HCT116 (cell line): ENCODE results near the gene SAMD14. TPM values are rescaled to one million over a fixed set of nuclear protein-coding genes. Genes with fewer than 3 reads are reported as not detected.

ENCODE experiments used
- ATAC-seq: fragments of 200-7000 bp; cut with Tn5 transposase; 2 replicates; pipeline ENCODE4 v1.9.1; 2020; ENCODE audit warnings: mild to moderate bottlenecking, moderate library complexity
- BruUV-seq: library from RNA; stranded (reverse); fragments of 400-500 nt; replicated peaks from 2 replicates; lab custom pipeline; 2021; lab: Mats Ljungman, UMichigan
- CTCF ChIA-PET: fragments of 300-600 bp; sonication (Branson Sonifier 250); formaldehyde crosslinking; loops from one replicate; lab custom pipeline; 2021; ENCODE audit warnings: antibody characterized with exemption; lab: Charles Lee
- POLR2A ChIA-PET: fragments of 300-600, 350-600 bp; sonication (Branson Sonifier 250); formaldehyde crosslinking; loops from one replicate; lab custom pipeline; 2021; ENCODE audit warnings: antibody characterized with exemption; lab: Charles Lee
- RAD21 ChIA-PET, 2 experiments: fragments of 300-600 bp; sonication (Branson Sonifier 250); formaldehyde crosslinking; loops; one replicate each; lab custom pipeline; 2023; ENCODE audit warnings: low total read pairs in 2 of 2; ENCODE audit not compliant: uncharacterized antibody in 2 of 2, unreplicated experiment in 2 of 2, low non-redundant PET in 1 of 2; lab: Charles Lee
- DNase-seq: peaks from one replicate; pipeline ENCODE4 v3.0.0-alpha.2; 2010; ENCODE audit warnings: low read depth, low spot score
- H2AFZ ChIP-seq: fragments of 200-600 bp; shearing (Covaris generic), sonication (generic); 2 replicates; pipeline ENCODE4 v1.6.1; 2017; ENCODE audit warnings: low read depth, mixed run types, mixed read lengths, antibody characterized with exemption, low read length; ENCODE audit not compliant: poor library complexity, severe bottlenecking
- H3K27ac ChIP-seq: 2 replicates; pipeline ENCODE4 v1.5.1; 2012; ENCODE audit warnings: low read depth, low read length
- H3K27me3 ChIP-seq: fragments of 200-600 bp; sonication (generic); 2 replicates; pipeline ENCODE4 v1.6.1; 2016; ENCODE audit warnings: mixed run types, low read length, mixed read lengths; ENCODE audit not compliant: insufficient read depth
- H3K36me3 ChIP-seq, 2 experiments: fragments of 200-500 bp in 1 of 2; fragments of 200-600 bp in 1 of 2; sonication (Bioruptor generic) in 1 of 2; sonication (generic) in 1 of 2; 2 replicates each; pipeline versions ENCODE4 v1.5.1 to v1.6.1; 2014 to 2016; ENCODE audit warnings: low read length in 2 of 2, inconsistent platforms in 1 of 2, mixed read lengths in 1 of 2, mixed run types in 1 of 2; ENCODE audit not compliant: insufficient read depth in 2 of 2, control insufficient read depth in 1 of 2
- H3K4me1 ChIP-seq, 2 experiments: fragments of 200-600 bp in 1 of 2; sonication (generic) in 1 of 2; 2 replicates each; pipeline versions ENCODE4 v1.5.1 to v1.6.1; 2012 to 2017; ENCODE audit warnings: low read length in 2 of 2, inconsistent platforms in 1 of 2, mild to moderate bottlenecking in 1 of 2, mixed read lengths in 1 of 2, mixed run types in 1 of 2, moderate library complexity in 1 of 2; ENCODE audit not compliant: insufficient read depth in 2 of 2, control insufficient read depth in 1 of 2
- H3K4me2 ChIP-seq: fragments of 200-600 bp; sonication (generic); 2 replicates; pipeline ENCODE4 v1.6.1; 2017; ENCODE audit warnings: mixed run types, low read length, mixed read lengths
- H3K4me3 ChIP-seq, 2 experiments: fragments of 200-600 bp in 1 of 2; sonication (generic) in 1 of 2; replicated peaks in 1 of 2; 2 replicates each; pipeline ENCODE4 v1.5.1; 2011 to 2016; ENCODE audit warnings: low read length in 2 of 2, control low read depth in 1 of 2, low read depth in 1 of 2, mild to moderate bottlenecking in 1 of 2, mixed read lengths in 1 of 2, mixed run types in 1 of 2
- H3K79me2 ChIP-seq: fragments of 200-600 bp; sonication (generic); 2 replicates; pipeline ENCODE4 v1.6.1; 2017; ENCODE audit warnings: mild to moderate bottlenecking, mixed run types, low read length, moderate library complexity, mixed read lengths; ENCODE audit not compliant: insufficient read depth
- H3K9ac ChIP-seq: fragments of 200-600 bp; sonication (generic); 2 replicates; pipeline ENCODE4 v1.6.1; 2016; ENCODE audit warnings: low read length, mixed read lengths
- H3K9me2 ChIP-seq: fragments of 200-600 bp; sonication (generic), shearing (Covaris generic); 2 replicates; pipeline ENCODE4 v1.6.1; 2017; ENCODE audit warnings: mixed run types, mild to moderate bottlenecking, moderate library complexity; ENCODE audit not compliant: insufficient read depth
- H3K9me3 ChIP-seq, 2 experiments: fragments of 200-500 bp in 1 of 2; fragments of 200-600 bp in 1 of 2; sonication (Bioruptor generic) in 1 of 2; sonication (generic) in 1 of 2; 2 replicates each; pipeline ENCODE4 v1.6.1; 2014 to 2017; ENCODE audit warnings: low read length in 2 of 2, mixed read lengths in 2 of 2, inconsistent platforms in 1 of 2, low read depth in 1 of 2, mild to moderate bottlenecking in 1 of 2, mixed run types in 1 of 2, moderate library complexity in 1 of 2; ENCODE audit not compliant: control insufficient read depth in 1 of 2, insufficient read depth in 1 of 2
- H4K20me1 ChIP-seq: fragments of 200-600 bp; sonication (generic), shearing (Covaris generic); 2 replicates; pipeline ENCODE4 v1.6.1; 2017; ENCODE audit warnings: mixed run types, mild to moderate bottlenecking, moderate library complexity; ENCODE audit not compliant: insufficient read depth
- CBX3 ChIP-seq: IDR thresholded peaks from 2 replicates; pipeline ENCODE4 v1.6.1; 2012; ENCODE audit warnings: low read depth
- CEBPB ChIP-seq: IDR thresholded peaks from 2 replicates; pipeline ENCODE4 v1.6.1; 2012; ENCODE audit warnings: low read depth
- ELF1 ChIP-seq: IDR thresholded peaks from 2 replicates; pipeline ENCODE4 v1.6.1; 2012; ENCODE audit warnings: low read depth, borderline replicate concordance
- EZH2 ChIP-seq: fragments of 200-600 bp; sonication (generic); IDR thresholded peaks from 2 replicates; pipeline ENCODE4 v1.6.1; 2017; ENCODE audit warnings: antibody characterized with exemption, mixed run types
- MAX ChIP-seq: IDR thresholded peaks from 2 replicates; pipeline ENCODE4 v1.6.1; 2012
- POLR2A ChIP-seq: IDR thresholded peaks from 2 replicates; pipeline ENCODE4 v1.7.0; 2011; ENCODE audit warnings: borderline replicate concordance; ENCODE audit not compliant: insufficient read depth, insufficient read length; ENCODE audit errors: extremely low read depth
- POLR2AphosphoS5 ChIP-seq: IDR thresholded peaks from 2 replicates; pipeline ENCODE4 v1.6.1; 2011; ENCODE audit warnings: mild to moderate bottlenecking, low read depth, low read length, moderate library complexity
- SIN3A ChIP-seq: IDR thresholded peaks from 2 replicates; pipeline ENCODE4 v1.6.1; 2012; ENCODE audit warnings: low read depth
- SP1 ChIP-seq: IDR thresholded peaks from 2 replicates; pipeline ENCODE4 v1.6.1; 2012; ENCODE audit warnings: low read depth
- YY1 ChIP-seq: IDR thresholded peaks from 2 replicates; pipeline ENCODE4 v1.6.1; 2011; ENCODE audit warnings: low read length, low read depth, moderate library complexity, mild to moderate bottlenecking; ENCODE audit not compliant: insufficient replicate concordance; ENCODE audit errors: extremely low read depth
- ZNF274 ChIP-seq: fragments of 200-500 bp; sonication (Bioruptor generic); IDR thresholded peaks from 2 replicates; pipeline ENCODE4 v1.6.1; 2014; ENCODE audit warnings: mild to moderate bottlenecking, low read depth, low read length, inconsistent platforms
- intact Hi-C: fragments of 100-400 bp; cut with micrococcal nuclease; formaldehyde crosslinking; loops from 2 replicates; pipeline ENCODE4 v1.10.0; 2022
- total RNA-seq: library from RNA; stranded (reverse); gene quantifications from one replicate; pipeline ENCODE4 v1.2.1, GENCODE V29; 2021; ENCODE audit not compliant: unreplicated experiment
- TF ChIP-seq, protein P1 (sequence below): IDR thresholded peaks from 2 replicates; pipeline ENCODE4 v1.6.1; 2012
- TF ChIP-seq, protein P2 (sequence below): IDR thresholded peaks from 2 replicates; pipeline ENCODE4 v1.6.1; 2012; ENCODE audit warnings: low read depth
- TF ChIP-seq, protein P3 (sequence below): IDR thresholded peaks from 2 replicates; pipeline ENCODE4 v1.6.1; 2011; ENCODE audit warnings: mild to moderate bottlenecking, low read length, moderate library complexity; ENCODE audit not compliant: insufficient replicate concordance; ENCODE audit errors: extremely low read depth
- TF ChIP-seq, protein P4 (sequence below), 3 experiments: fragments of 200-600 bp in 1 of 3; sonication (generic) in 1 of 3; IDR thresholded peaks in 2 of 3; conservative IDR thresholded peaks in 1 of 3; 2 replicates each; pipeline ENCODE4 v1.5.1; 2012 to 2017; ENCODE audit warnings: low read depth in 2 of 3, low read length in 2 of 3, antibody characterized with exemption in 1 of 3, borderline replicate concordance in 1 of 3, control low read depth in 1 of 3, mild to moderate bottlenecking in 1 of 3, mixed read lengths in 1 of 3, mixed run types in 1 of 3, moderate library complexity in 1 of 3; ENCODE audit not compliant: insufficient read depth in 1 of 3

The SAMD14 gene
- total RNA-seq, 1 experiment from 2014 or later, result 1.5 TPM

- TF ChIP-seq, protein P1, sequence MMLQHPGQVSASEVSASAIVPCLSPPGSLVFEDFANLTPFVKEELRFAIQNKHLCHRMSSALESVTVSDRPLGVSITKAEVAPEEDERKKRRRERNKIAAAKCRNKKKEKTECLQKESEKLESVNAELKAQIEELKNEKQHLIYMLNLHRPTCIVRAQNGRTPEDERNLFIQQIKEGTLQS, result no peak
- peak; percentile 80 for TF ChIP-seq CBX3
- TF ChIP-seq POLR2AphosphoS5, result peak; percentile 35; the same call in 1 of the 2 replicates
- no peak for TF ChIP-seq SP1
These were observed 12.5 kb downstream of the SAMD14 start (continued) for GRCh38 chr17:50117202-50118051.

GRCh38 chr17:50115756-50116155 lies 14.2 kb downstream of the SAMD14 start:
- Histone ChIP-seq H3K4me1 (peaks cover 7 to 22% of the 10 kb centered on the region in 2 experiments; a peak in 3 of 4 replicates), H4K20me1 (no peaks in the 10 kb centered on the region), H3K36me3 (no peaks in the 10 kb centered on the region), H3K9me3 (no peaks in the 10 kb centered on the region), H3K4me2 (no peak overlapping the region), H3K27ac (no peak overlapping the region), H3K9ac (no peak overlapping the region), H3K79me2 (no peaks in the 10 kb centered on the region), H3K4me3 (no peak overlapping the region), H3K27me3 (peaks cover 6% of the 10 kb centered on the region; the same call in 1 of the 2 replicates), H3K9me2 (no peaks in the 10 kb centered on the region), H2AFZ (no peak overlapping the region)
- ChIA-PET CTCF (interaction anchor here (1.4 to 6.8 kb wide), 6 partner anchors 23 to 84 kb away, joined by 3 to 55 read pairs (median 10); partner anchors contain the start of gene PDK2), RAD21 (no interaction called here), POLR2A (no interaction called here)
- no TSS peak for BruUV-seq
- no peak for DNase-seq
- no peak for ATAC-seq
- intact Hi-C loops, result loop anchor here (2.0 kb wide), 1 partner anchor 45 kb away; no protein-coding TSS in a partner anchor
- TF ChIP-seq, protein P2, sequence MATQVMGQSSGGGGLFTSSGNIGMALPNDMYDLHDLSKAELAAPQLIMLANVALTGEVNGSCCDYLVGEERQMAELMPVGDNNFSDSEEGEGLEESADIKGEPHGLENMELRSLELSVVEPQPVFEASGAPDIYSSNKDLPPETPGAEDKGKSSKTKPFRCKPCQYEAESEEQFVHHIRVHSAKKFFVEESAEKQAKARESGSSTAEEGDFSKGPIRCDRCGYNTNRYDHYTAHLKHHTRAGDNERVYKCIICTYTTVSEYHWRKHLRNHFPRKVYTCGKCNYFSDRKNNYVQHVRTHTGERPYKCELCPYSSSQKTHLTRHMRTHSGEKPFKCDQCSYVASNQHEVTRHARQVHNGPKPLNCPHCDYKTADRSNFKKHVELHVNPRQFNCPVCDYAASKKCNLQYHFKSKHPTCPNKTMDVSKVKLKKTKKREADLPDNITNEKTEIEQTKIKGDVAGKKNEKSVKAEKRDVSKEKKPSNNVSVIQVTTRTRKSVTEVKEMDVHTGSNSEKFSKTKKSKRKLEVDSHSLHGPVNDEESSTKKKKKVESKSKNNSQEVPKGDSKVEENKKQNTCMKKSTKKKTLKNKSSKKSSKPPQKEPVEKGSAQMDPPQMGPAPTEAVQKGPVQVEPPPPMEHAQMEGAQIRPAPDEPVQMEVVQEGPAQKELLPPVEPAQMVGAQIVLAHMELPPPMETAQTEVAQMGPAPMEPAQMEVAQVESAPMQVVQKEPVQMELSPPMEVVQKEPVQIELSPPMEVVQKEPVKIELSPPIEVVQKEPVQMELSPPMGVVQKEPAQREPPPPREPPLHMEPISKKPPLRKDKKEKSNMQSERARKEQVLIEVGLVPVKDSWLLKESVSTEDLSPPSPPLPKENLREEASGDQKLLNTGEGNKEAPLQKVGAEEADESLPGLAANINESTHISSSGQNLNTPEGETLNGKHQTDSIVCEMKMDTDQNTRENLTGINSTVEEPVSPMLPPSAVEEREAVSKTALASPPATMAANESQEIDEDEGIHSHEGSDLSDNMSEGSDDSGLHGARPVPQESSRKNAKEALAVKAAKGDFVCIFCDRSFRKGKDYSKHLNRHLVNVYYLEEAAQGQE, result no peak
- TF ChIP-seq EZH2 (no peak), MAX (no peak), CEBPB (no peak), ZNF274 (no peak), SIN3A (no peak), YY1 (no peak), POLR2AphosphoS5 (no peak), ELF1 (no peak), SP1 (no peak), POLR2A (no peak), CBX3 (no peak)
- TF ChIP-seq, protein P3, sequence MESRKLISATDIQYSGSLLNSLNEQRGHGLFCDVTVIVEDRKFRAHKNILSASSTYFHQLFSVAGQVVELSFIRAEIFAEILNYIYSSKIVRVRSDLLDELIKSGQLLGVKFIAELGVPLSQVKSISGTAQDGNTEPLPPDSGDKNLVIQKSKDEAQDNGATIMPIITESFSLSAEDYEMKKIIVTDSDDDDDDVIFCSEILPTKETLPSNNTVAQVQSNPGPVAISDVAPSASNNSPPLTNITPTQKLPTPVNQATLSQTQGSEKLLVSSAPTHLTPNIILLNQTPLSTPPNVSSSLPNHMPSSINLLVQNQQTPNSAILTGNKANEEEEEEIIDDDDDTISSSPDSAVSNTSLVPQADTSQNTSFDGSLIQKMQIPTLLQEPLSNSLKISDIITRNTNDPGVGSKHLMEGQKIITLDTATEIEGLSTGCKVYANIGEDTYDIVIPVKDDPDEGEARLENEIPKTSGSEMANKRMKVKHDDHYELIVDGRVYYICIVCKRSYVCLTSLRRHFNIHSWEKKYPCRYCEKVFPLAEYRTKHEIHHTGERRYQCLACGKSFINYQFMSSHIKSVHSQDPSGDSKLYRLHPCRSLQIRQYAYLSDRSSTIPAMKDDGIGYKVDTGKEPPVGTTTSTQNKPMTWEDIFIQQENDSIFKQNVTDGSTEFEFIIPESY, result no peak
- TF ChIP-seq, protein P4, sequence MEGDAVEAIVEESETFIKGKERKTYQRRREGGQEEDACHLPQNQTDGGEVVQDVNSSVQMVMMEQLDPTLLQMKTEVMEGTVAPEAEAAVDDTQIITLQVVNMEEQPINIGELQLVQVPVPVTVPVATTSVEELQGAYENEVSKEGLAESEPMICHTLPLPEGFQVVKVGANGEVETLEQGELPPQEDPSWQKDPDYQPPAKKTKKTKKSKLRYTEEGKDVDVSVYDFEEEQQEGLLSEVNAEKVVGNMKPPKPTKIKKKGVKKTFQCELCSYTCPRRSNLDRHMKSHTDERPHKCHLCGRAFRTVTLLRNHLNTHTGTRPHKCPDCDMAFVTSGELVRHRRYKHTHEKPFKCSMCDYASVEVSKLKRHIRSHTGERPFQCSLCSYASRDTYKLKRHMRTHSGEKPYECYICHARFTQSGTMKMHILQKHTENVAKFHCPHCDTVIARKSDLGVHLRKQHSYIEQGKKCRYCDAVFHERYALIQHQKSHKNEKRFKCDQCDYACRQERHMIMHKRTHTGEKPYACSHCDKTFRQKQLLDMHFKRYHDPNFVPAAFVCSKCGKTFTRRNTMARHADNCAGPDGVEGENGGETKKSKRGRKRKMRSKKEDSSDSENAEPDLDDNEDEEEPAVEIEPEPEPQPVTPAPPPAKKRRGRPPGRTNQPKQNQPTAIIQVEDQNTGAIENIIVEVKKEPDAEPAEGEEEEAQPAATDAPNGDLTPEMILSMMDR (IDR thresholded peaks at IDR 0.05 in 2 of 3, conservative IDR thresholded peaks at IDR 0.05 in 1 of 3; ENCODE audit: borderline replicate concordance in 1 of 3, insufficient read depth in 1 of 3, low read depth in 2 of 3, low read length in 2 of 3), result no peak
